GM12892 (cell line): ENCODE data around the gene P3H1.

ENCODE experiments used
- POLR2A ChIP-seq: IDR thresholded peaks from 2 replicates; pipeline ENCODE4 v1.6.1; 2011; ENCODE audit warnings: low read depth, low read length, control low read depth
- POLR2AphosphoS5 ChIP-seq: IDR thresholded peaks from 2 replicates; pipeline ENCODE4 v1.6.1; 2011; ENCODE audit warnings: low read depth, low read length, control low read depth
- TAF1 ChIP-seq: IDR thresholded peaks from 2 replicates; pipeline ENCODE4 v1.6.1; 2011; ENCODE audit warnings: low read depth, mild to moderate bottlenecking, control low read depth, low read length, borderline replicate concordance

GRCh38 chr1:42757892-42758275, 8.9 kb downstream of the P3H1 start:
- TF ChIP-seq POLR2AphosphoS5 (no peak), POLR2A (no peak), TAF1 (no peak)
